HPDE6-E6E7 (cell line): ENCODE data around the gene UBAP2.
A peak's percentile ranks its signal among the peaks of the same experiment; 100 is the strongest.

Experiments used
- DNase-seq: peaks from one replicate; pipeline ENCODE4 v3.0.0; 2011; ENCODE audit warnings: missing footprints; ENCODE audit errors: extremely low spot score

UBAP2 gene

DNA sequence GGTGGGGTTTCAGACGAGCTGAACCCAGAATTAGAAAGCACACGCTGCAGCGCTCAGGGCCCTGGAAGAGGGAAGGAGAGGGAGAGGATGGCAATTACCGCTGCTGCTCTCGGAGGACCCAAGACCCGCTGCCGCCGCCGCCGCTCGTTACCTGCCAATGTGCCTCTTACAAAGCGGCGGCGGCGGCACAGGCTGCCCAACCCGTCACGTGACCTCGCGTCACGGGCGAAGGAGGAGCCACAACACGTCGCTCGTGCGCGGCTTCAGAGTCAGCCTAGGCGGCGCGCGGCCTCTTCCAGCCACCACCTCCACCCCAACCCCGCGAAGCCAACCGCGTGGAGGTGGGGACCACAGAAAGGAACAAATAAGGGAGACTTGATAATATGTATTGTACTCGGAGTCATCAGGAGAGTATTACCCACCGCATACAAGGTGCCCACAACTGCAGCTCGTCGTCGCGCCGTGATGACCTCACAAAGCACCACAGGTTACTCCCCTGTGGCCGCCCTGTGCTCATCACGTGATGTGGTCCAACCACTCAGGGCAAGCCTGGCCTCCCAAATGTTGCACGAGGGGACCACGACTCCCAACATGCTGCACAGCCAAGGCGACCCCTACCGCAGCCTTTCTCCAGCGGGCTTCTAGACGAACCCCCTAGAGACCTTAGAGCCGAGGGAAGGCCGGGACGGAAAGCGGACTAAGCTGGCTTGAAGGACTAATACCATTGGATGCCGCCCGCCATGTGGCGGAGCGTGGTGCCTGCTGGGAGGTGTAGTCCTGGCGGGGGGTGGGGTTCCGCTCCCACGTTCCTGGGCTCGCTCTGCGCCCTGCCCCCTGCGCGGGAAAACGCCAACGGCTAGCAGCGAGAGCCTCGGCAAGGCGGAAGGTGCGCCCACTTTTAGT, at the start of gene UBAP2:
Gene UBAP2 (minus strand): TSS at position 161 of the 903 bp plus-strand sequence. CDS start 31,739 bp downstream, outside the sequence.
- peak; percentile 94 for DNase-seq

- no peak for DNase-seq
Observed at GRCh38 chr9:34098307-34098706, 49.6 kb upstream of the UBAP2 start.

- no peak for DNase-seq
Observed at GRCh38 chr9:34097865-34098264, 49.2 kb upstream of the UBAP2 start.

- no peak for DNase-seq
Observed at GRCh38 chr9:34096751-34097150, 48.1 kb upstream of the UBAP2 start.

DNA sequence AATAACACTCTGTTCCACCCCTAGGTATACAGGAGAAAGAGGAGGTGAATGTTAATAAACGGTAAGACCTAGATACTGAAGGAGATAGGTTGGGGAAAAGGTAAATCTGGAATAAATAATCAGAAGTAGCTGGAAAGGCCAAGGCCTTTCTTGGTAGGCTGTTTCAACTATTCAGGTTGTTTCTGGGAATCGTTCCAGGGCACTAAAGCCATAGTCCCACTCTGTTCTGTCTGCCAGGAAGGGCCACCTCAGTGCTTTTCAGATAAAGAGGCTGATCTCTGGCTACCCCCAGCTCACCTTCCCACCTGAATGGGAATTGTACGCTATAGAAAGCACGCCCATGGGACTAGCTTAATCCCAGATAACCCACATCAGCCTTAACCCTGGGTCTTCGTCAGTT, 44.9 kb upstream of the UBAP2 start:
- no peak for DNase-seq

DNA sequence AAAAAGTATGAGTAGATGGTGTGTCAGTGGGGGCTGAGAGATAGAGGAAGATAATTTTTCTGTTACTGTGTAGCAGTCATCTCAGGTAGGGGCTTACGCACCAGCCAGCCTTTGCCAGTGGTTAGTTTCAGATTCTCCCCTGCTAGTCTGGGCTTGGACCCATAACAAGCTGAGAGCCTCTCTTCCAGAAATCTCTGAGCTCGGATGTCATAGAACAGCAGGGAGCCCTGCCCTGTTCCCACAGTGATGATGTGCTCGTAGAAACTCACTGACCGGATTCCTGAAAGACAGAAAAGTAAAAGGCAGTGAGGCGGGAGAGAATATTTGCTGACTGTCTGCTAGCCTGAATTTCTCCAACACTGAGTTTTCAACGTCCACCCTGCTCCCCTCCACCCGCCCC, 40.6 kb upstream of the UBAP2 start:
- DNase-seq, result no peak

- no peak for DNase-seq
Observed at GRCh38 chr9:34087370-34087769, 38.7 kb upstream of the UBAP2 start.

DNA sequence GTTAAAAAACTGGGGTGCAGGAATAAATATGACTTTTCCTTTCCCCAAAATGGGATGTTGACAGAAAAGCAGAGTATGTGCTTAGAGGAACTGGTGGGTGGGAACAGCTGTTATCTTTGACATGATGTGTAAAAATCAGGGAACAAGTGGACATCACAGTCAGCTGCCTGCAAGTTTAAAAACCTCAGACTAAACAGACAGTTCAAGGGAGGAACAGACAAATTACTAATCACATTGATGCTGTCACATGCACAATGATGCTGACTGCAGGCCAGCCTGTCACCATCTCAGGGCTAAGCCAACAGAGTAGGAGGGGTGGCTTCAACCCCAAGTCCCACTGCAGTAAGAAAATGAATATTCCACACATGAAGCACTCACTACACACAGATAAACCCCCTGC, 38.2 kb upstream of the UBAP2 start:
- DNase-seq, result no peak

- DNase-seq, result no peak
Observed at GRCh38 chr9:34085581-34086500, 37.2 kb upstream of the UBAP2 start.

GRCh38 chr9:34084562-34084961, 35.9 kb upstream of the UBAP2 start:
- no peak for DNase-seq

DNA sequence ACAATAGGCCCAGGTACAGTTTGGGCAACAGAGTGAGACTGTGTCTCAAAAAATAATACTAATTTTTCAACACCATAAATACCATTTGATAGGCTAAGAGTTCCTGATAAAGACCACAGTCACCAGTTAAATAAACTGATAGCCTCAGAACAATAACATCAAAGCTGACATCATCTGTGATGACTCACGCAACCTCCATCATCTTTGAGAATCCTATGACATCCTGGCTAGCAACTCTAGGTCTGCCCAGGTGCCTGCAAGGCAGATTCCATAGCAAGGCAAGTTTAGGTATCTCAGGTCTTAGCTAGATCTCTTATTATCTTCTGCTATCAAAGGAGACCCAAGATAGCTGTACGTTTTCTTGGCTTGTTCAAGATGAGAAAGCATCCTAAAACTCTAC, 30.5 kb upstream of the UBAP2 start:
- DNase-seq, result peak; percentile 79

GRCh38 chr9:34072868-34073590, 24.3 kb upstream of the UBAP2 start:
- peak; percentile 90 for DNase-seq

GRCh38 chr9:34072410-34072809, 23.7 kb upstream of the UBAP2 start:
- DNase-seq, result peak; percentile 95

DNA sequence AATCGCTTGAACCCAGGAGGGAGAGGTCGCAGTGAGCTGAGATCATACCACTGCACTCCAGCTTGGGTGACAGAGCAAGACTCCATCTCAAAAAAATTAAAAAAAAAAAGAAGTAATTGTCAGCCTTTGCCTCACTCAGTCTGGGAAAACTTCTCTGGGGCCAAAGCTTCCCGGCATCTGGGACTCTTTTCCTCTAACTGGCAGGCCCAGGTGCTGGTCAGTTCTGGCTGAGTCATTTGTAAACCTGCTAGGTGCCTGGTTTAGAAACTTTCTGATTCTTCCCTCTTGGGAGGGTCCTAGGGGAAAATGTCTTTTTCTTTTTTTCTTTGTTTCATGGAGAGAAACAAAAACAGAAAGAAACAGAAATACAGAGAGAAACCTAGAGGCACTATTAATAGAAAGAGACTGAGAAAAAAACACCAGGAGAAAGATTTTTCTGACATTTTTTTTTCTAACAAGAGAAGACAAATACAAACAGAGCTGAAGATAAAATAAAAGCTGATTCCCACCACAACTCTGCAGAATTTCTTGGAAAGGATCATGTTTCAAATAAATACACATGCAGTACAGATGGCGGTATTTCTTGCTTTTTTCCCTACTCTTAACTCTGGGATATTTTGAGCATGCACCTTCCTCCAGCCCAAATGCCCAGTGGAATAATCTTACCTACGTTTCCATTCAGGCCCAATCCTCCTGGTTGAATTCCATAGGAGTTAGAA, 22.1 kb upstream of the UBAP2 start:
- no peak for DNase-seq

- DNase-seq, result no peak
Observed at GRCh38 chr9:34069831-34070230, 21.1 kb upstream of the UBAP2 start.

DNA sequence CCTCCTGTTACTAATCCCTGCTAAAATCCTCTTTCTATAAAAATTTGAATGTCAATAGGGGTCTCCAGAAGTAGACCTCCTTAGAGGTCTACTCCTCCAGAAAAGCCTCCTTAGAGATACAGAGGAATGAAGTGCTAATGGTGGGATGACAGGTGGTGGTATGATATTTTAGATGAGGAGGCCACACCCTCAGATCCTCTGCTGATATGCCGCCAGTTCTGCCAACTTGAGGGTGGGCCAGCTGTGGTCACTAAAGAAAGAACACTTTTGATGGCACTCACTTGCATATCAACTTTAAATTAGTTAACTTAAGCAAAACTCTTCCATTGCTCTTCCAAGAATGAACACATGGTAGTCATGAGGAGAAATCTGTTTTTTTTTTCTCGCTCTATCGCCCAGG, 16.9 kb upstream of the UBAP2 start:
- DNase-seq, result no peak

- DNase-seq, result no peak
Observed at GRCh38 chr9:34059954-34060353, 11.3 kb upstream of the UBAP2 start.

DNA sequence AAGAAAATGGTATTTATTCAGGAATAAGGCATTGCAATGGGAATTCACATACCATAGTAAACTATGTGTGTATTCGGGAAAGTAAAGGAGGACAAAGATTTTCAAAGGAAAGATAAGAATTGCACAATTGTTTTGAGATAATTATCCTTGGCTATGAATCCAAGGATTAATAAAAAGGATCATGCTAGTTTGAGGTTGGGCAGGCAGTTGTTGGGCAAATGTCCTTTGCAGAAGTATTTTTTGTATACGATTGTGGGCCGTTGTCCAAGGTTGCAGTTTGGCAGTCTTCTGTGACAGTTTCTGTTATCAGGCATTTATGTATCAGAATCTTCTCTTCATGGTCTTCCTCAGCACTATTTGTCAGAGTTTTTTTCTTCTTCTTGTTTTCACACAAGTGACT, 10.6 kb upstream of the UBAP2 start:
- DNase-seq, result no peak

- DNase-seq, result no peak
Observed at GRCh38 chr9:34049630-34050384, 1.1 kb upstream of the UBAP2 start.
